KOPT-K1 (cell line): ENCODE data around the gene HSPA12B.

ENCODE experiments used
- H3K27ac ChIP-seq: fragments of 200-600 bp; sonication (generic); 2 replicates; pipeline ENCODE4 v1.5.1; 2016; ENCODE audit warnings: antibody characterized with exemption, mild to moderate bottlenecking, low read depth, low read length; ENCODE audit not compliant: poor library complexity, severe bottlenecking
- H3K36me3 ChIP-seq: fragments of 200-600 bp; sonication (generic); 2 replicates; pipeline ENCODE4 v1.5.1; 2017; ENCODE audit warnings: antibody characterized with exemption, mild to moderate bottlenecking, low read length, moderate library complexity; ENCODE audit not compliant: insufficient read depth
- H3K9me3 ChIP-seq: fragments of 200-600 bp; sonication (generic); 2 replicates; pipeline ENCODE4 v1.5.1; 2017; ENCODE audit warnings: antibody characterized with exemption, low read length, mild to moderate bottlenecking; ENCODE audit not compliant: insufficient read depth, poor library complexity, severe bottlenecking

HSPA12B gene

GRCh38 chr20:3800256-3800877 is 67.9 kb downstream of the HSPA12B start:
- Histone ChIP-seq H3K36me3 (peaks cover 75% of the 10 kb centered on the region), H3K9me3 (no peaks in the 10 kb centered on the region), H3K27ac (peak overlapping the region; percentile 90)

DNA sequence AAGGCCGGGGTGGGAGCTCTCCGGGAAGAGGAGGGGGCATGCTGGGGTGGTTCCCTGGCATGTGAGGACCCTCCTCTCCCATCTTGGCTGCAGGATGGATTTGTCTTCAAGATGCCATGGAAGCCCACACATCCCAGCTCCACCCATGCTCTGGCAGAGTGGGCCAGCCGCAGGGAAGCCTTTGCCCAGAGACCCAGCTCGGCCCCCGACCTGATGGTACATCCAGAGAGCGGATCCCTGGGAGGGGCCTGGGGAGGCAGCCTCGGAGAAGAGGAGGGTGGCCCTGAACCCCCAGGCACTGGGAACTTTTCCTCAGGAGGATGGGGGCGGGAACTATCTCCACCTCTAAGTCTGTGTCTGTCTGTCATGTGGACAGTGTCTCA is 68.4 kb downstream of the HSPA12B start:
- Histone ChIP-seq H3K9me3 (no peaks in the 10 kb centered on the region), H3K36me3 (peaks cover 80% of the 10 kb centered on the region), H3K27ac (no peak overlapping the region)

DNA sequence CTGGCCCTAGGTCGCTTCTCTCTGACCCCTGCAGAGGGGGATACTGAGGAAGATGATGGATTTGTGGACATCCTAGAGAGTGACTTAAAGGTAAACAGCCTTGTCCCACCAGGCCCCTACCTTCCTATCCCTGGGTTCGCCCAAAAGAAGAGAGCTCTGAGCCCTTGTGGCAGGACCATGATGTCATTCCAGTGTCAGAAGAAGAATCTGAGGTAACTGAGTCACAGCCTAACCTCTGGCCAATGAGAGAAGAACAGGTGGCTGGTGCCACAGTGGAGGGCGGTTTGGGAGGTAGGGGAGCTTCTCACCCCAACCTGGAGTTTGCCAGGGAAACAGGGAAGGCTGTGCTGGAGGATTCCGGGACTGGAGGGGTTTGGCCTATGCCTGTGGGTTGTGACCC is 68.8 kb downstream of the HSPA12B start:
- Histone ChIP-seq H3K9me3 (no peaks in the 10 kb centered on the region), H3K27ac (peak overlapping the region; percentile 3), H3K36me3 (peaks cover 85% of the 10 kb centered on the region)

GRCh38 chr20:3801846-3802245 is 69.4 kb downstream of the HSPA12B start:
- Histone ChIP-seq H3K36me3 (peaks cover 90% of the 10 kb centered on the region), H3K9me3 (no peaks in the 10 kb centered on the region), H3K27ac (no peak overlapping the region)
